ENCODE data around the gene TGFB2. TPM values are rescaled to one million over a fixed set of nuclear protein-coding genes. Genes with fewer than 3 reads are reported as not detected.

The TGFB2 gene
- total and polyA plus RNA-seq, 10 donors, result 0.24 to 5.5 (median 2.1) TPM

DNA sequence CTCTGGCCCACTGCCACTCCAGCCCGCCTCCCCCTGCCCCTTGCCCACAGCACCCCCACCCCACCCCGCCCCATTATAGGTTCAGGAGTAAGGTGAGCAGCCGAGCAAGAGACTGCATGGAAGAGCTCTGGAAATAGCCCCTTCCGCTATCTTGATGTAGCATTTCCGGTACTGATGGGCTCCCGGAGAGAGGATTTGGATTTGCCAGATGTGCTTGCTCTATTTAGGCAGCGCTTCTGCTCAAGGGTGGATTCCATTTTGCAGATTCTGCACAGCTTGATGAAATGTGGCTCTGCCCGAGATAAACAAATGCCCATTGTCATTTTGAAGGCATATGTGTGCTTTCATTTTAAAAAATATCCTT, 6.9 kb downstream of the TGFB2 start:
- 87 to 97% (median 89%) methylated on average over 8 of the region's 8 CpGs for WGBS, 5 donors
- Histone ChIP-seq H3K36me3 (no peaks in the 10 kb centered on the region), H3K4me1 (peaks cover 7 to 53% (median 35%) of the 10 kb centered on the region in 6 donors), H3K9me3 (no peaks in the 10 kb centered on the region), H3K27me3 (replicated peaks in 1 of 7) (peaks cover 0 to 7% (median 0%) of the 10 kb centered on the region in 7 donors), H3K27ac (peak overlapping the region in 5 of 8 donors; percentile 71 to 83 (median 80)), H3K4me3 (no peak overlapping the region)
- no peak for TF ChIP-seq POLR2AphosphoS5 (IDR thresholded peaks at IDR 0.05)
- intact Hi-C loops (cut with DNase I; ENCODE audit: low total_unique reads), result no loop called here
- no peak for DNase-seq

DNA sequence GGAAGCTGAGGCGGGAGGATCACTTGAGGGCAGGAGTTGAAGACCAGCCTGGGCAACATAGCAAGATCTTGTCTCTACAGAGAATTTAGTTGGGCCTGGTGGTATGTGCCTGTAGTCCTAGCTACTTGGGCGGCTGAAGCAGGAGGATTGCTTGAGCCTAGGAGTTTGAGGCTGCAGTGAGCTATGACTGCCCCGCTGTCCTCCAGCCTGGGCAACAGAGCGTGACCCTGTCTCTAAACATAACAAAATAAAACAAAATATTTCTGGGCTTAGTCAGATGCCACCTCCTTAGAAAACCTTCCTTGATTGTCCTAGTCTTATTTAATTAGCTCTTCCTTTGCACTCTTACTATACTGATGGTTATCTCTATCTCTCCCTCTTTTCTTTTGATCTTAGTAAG, 8.5 kb downstream of the TGFB2 start:
- H3K4me3 ChIP-seq, result no peak overlapping the region
- 86 to 97% (median 95%) methylated on average over 4 of the region's 4 CpGs for WGBS, 5 donors
- no peak for DNase-seq
- no peaks in the 10 kb centered on the region for H3K36me3 ChIP-seq
- H3K4me1 ChIP-seq, result peaks cover 5 to 37% (median 21%) of the 10 kb centered on the region in 6 donors
- no peak for TF ChIP-seq POLR2A (IDR thresholded peaks at IDR 0.05)
- no peak for TF ChIP-seq POLR2AphosphoS5 (IDR thresholded peaks at IDR 0.05)
- TF ChIP-seq, protein P1, sequence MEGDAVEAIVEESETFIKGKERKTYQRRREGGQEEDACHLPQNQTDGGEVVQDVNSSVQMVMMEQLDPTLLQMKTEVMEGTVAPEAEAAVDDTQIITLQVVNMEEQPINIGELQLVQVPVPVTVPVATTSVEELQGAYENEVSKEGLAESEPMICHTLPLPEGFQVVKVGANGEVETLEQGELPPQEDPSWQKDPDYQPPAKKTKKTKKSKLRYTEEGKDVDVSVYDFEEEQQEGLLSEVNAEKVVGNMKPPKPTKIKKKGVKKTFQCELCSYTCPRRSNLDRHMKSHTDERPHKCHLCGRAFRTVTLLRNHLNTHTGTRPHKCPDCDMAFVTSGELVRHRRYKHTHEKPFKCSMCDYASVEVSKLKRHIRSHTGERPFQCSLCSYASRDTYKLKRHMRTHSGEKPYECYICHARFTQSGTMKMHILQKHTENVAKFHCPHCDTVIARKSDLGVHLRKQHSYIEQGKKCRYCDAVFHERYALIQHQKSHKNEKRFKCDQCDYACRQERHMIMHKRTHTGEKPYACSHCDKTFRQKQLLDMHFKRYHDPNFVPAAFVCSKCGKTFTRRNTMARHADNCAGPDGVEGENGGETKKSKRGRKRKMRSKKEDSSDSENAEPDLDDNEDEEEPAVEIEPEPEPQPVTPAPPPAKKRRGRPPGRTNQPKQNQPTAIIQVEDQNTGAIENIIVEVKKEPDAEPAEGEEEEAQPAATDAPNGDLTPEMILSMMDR (IDR thresholded peaks at IDR 0.05 in 8 of 11, conservative IDR thresholded peaks at IDR 0.05 in 3 of 11), result no peak
- no peaks in the 10 kb centered on the region for H3K27me3 ChIP-seq (replicated peaks in 1 of 7)
- H3K27ac ChIP-seq, result no peak overlapping the region
- no peaks in the 10 kb centered on the region for H3K9me3 ChIP-seq
- intact Hi-C loops (cut with DNase I; ENCODE audit: low total_unique reads), result no loop called here

DNA sequence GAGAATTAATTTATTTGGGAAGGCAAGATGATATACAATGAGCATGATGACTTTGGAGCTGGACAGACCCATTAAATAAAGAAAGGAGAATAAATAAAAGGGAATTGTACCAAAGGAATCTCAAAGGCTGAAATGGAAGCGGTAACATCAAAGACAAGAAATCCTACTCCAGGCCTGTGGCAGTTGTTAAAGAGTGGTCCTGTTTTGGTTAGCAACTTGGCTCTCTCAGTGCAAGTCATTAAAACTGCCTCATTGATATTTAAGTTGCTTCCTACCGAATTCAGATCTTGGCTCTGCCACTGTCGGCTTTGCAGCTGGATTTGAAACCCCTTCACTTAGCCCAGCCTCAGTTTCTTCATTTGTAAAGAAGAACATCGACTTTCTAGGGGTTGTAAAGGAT, 10.1 kb downstream of the TGFB2 start:
- Histone ChIP-seq H3K27ac (no peak overlapping the region), H3K4me3 (no peak overlapping the region), H3K27me3 (replicated peaks in 1 of 7) (no peaks in the 10 kb centered on the region), H3K4me1 (peaks cover 4 to 21% (median 11%) of the 10 kb centered on the region in 6 donors), H3K36me3 (no peaks in the 10 kb centered on the region), H3K9me3 (no peaks in the 10 kb centered on the region)
- WGBS, 5 donors, result 74 to 88% (median 86%) methylated on average over 4 of the region's 4 CpGs
- TF ChIP-seq POLR2AphosphoS5 (IDR thresholded peaks at IDR 0.05) (no peak), POLR2A (IDR thresholded peaks at IDR 0.05) (no peak)
- TF ChIP-seq, protein P1 (IDR thresholded peaks at IDR 0.05 in 8 of 11, conservative IDR thresholded peaks at IDR 0.05 in 3 of 11), result no peak
- intact Hi-C loops (cut with DNase I; ENCODE audit: low total_unique reads), result no loop called here
- DNase-seq, result no peak

DNA sequence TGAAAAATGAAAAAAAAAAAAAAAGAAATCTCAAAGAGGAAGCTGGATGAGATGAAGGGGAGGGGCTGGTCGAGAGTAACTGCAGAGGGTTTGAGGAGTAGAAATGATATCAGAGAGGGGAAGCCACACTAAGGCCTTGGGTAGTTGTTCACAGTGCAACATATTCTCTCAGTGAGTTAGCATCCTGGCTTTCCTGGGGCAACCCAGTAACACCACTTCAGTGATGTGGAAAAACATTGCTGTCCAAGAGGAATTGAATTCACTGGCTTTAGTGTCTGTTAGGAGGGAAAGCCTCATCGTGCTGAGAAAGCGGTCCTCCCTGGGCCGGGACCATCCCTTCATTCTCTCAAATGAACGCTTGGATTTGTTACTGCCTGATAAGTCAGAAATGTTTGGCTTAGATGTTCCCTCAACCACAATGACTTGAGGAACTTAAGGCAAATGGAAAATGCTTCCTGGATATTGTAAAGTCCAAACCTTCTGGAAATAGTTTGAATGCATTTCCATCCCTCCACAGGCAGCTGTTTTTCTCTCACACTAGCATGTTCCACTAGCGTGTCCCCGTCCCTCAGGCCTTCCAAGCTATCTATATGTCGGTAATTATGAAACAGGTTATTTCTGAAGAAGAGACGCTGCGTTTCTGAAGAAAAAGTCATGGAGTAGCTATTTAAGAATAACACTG, 12.2 kb downstream of the TGFB2 start:
- intact Hi-C loops (cut with DNase I; ENCODE audit: low total_unique reads), result no loop called here
- peaks cover 0 to 10% (median 0%) of the 10 kb centered on the region in 6 donors for H3K4me1 ChIP-seq
- DNase-seq, result no peak
- no peaks in the 10 kb centered on the region for H3K36me3 ChIP-seq
- H3K9me3 ChIP-seq, result no peaks in the 10 kb centered on the region
- 81 to 88% (median 87%) methylated on average over 10 of the region's 10 CpGs for WGBS, 5 donors
- no peaks in the 10 kb centered on the region for H3K27me3 ChIP-seq (replicated peaks in 1 of 7)
- H3K4me3 ChIP-seq, result no peak overlapping the region
- H3K27ac ChIP-seq, result no peak overlapping the region
- TF ChIP-seq, protein P1 (IDR thresholded peaks at IDR 0.05 in 8 of 11, conservative IDR thresholded peaks at IDR 0.05 in 3 of 11), result no peak
- TF ChIP-seq POLR2AphosphoS5 (IDR thresholded peaks at IDR 0.05) (no peak), POLR2A (IDR thresholded peaks at IDR 0.05) (no peak)
